IMR-90 (cell line): Measurements from ENCODE around the gene PCDHA12. TPM values are rescaled to one million over a fixed set of nuclear protein-coding genes. Genes with fewer than 3 reads are reported as not detected.
"Not testable (repeated sequence)": the region's sequence is repeated elsewhere in the genome, so short reads cannot be mapped to it uniquely, and the experiment has no call there.

Experiments
- ATAC-seq: fragments of 200-7000 bp; cut with Tn5 transposase; 2 replicates; pipeline ENCODE4 v1.9.1; 2020; ENCODE audit warnings: low read depth, mild to moderate bottlenecking, moderate library complexity
- BruUV-seq: library from RNA; stranded (reverse); fragments of 400-500 nt; replicated peaks from 2 replicates; lab custom pipeline; 2021; lab: Mats Ljungman, UMichigan
- CTCF ChIA-PET: fragments of 300-600 bp; formaldehyde crosslinking; extraction: SDS; loops from one replicate; lab custom pipeline; 2021; ENCODE audit warnings: antibody characterized with exemption; lab: Yijun Ruan, JAX
- POLR2A ChIA-PET: fragments of 300-600 bp; sonication (Branson Sonifier 250); formaldehyde crosslinking; loops from one replicate; lab custom pipeline; 2022; ENCODE audit warnings: antibody characterized with exemption; ENCODE audit not compliant: unreplicated experiment; lab: Charles Lee
- DNase-seq: peaks from one replicate; pipeline ENCODE4 v3.0.0; 2013
- H2AFZ ChIP-seq: replicated peaks from 2 replicates; pipeline ENCODE3; 2013; ENCODE audit warnings: low read length, mild to moderate bottlenecking; ENCODE audit not compliant: poor library complexity
- H2AK5ac ChIP-seq: 2 replicates; pipeline ENCODE4 v1.6.1; 2013; ENCODE audit warnings: low read depth, low read length, inconsistent platforms
- H2AK9ac ChIP-seq: replicated peaks from 2 replicates; pipeline ENCODE3; 2013; ENCODE audit warnings: mild to moderate bottlenecking, low read depth, low read length, moderate library complexity; ENCODE audit not compliant: poor library complexity
- H2BK120ac ChIP-seq: 2 replicates; pipeline ENCODE4 v1.6.1; 2013; ENCODE audit warnings: low read depth, low read length, inconsistent platforms
- H2BK15ac ChIP-seq: 3 replicates; pipeline ENCODE4 v1.6.1; 2013; ENCODE audit warnings: low read depth, low read length, inconsistent platforms
- H2BK20ac ChIP-seq: 2 replicates; pipeline ENCODE4 v1.6.1; 2013; ENCODE audit warnings: low read depth, mild to moderate bottlenecking, inconsistent platforms, low read length, moderate library complexity
- H2BK5ac ChIP-seq: 2 replicates; pipeline ENCODE4 v1.6.1; 2013; ENCODE audit warnings: mild to moderate bottlenecking, low read depth, low read length, inconsistent platforms; ENCODE audit not compliant: poor library complexity, severe bottlenecking
- H3K14ac ChIP-seq: replicated peaks from 2 replicates; pipeline ENCODE4 v1.6.1; 2013; ENCODE audit warnings: low read depth, low read length, inconsistent platforms
- H3K18ac ChIP-seq: 2 replicates; pipeline ENCODE4 v1.6.1; 2013; ENCODE audit warnings: low read depth, low read length, control low read depth
- H3K23ac ChIP-seq: 2 replicates; pipeline ENCODE4 v1.6.1; 2013; ENCODE audit warnings: low read depth, low read length, inconsistent platforms
- H3K27ac ChIP-seq: 2 replicates; pipeline ENCODE4 v1.5.1; 2013; ENCODE audit warnings: mild to moderate bottlenecking, control low read depth, low read length; ENCODE audit not compliant: insufficient read depth
- H3K27me3 ChIP-seq: 2 replicates; pipeline ENCODE4 v1.6.1; 2013; ENCODE audit warnings: low read length; ENCODE audit not compliant: control insufficient read depth, insufficient read depth
- H3K36me3 ChIP-seq: 2 replicates; pipeline ENCODE4 v1.6.1; 2013; ENCODE audit warnings: low read length, mixed read lengths; ENCODE audit not compliant: control insufficient read depth, insufficient read depth
- H3K4ac ChIP-seq: 2 replicates; pipeline ENCODE4 v1.6.1; 2013; ENCODE audit warnings: low read depth, low read length, inconsistent platforms
- H3K4me1 ChIP-seq: 2 replicates; pipeline ENCODE4 v1.6.1; 2013; ENCODE audit warnings: low read length, mixed read lengths; ENCODE audit not compliant: control insufficient read depth, insufficient read depth
- H3K4me2 ChIP-seq: 2 replicates; pipeline ENCODE4 v1.6.1; 2013; ENCODE audit warnings: low read depth, mild to moderate bottlenecking, control low read depth, low read length, moderate library complexity
- H3K4me3 ChIP-seq: 2 replicates; pipeline ENCODE4 v1.5.1; 2013; ENCODE audit warnings: low read depth, mild to moderate bottlenecking, control low read depth, low read length, moderate library complexity; ENCODE audit not compliant: insufficient read depth
- H3K56ac ChIP-seq: 2 replicates; pipeline ENCODE4 v1.6.1; 2013; ENCODE audit warnings: low read length, inconsistent platforms; ENCODE audit not compliant: insufficient read depth; ENCODE audit errors: extremely low read depth
- H3K79me1 ChIP-seq, 2 experiments: 2 replicates each; pipeline ENCODE4 v1.6.1; 2013; ENCODE audit warnings: low read length in 2 of 2, inconsistent platforms in 1 of 2, low read depth in 1 of 2
- H3K9ac ChIP-seq: 2 replicates; pipeline ENCODE4 v1.6.1; 2013; ENCODE audit warnings: low read depth, low read length, control low read depth
- H3K9me1 ChIP-seq: 2 replicates; pipeline ENCODE4 v1.6.1; 2013; ENCODE audit warnings: low read length, inconsistent platforms; ENCODE audit not compliant: insufficient read depth
- H3K9me3 ChIP-seq: 2 replicates; pipeline ENCODE4 v1.6.1; 2013; ENCODE audit warnings: low read length; ENCODE audit not compliant: control insufficient read depth, insufficient read depth
- H4K20me1 ChIP-seq: 2 replicates; pipeline ENCODE4 v1.6.1; 2013; ENCODE audit warnings: low read length, inconsistent platforms; ENCODE audit not compliant: insufficient read depth
- H4K5ac ChIP-seq: 2 replicates; pipeline ENCODE4 v1.6.1; 2013; ENCODE audit warnings: mild to moderate bottlenecking, low read depth, low read length, control low read depth
- H4K8ac ChIP-seq, 2 experiments: 2 replicates each; pipeline ENCODE4 v1.6.1; 2013; ENCODE audit warnings: low read depth in 2 of 2, low read length in 2 of 2, control low read depth in 1 of 2, inconsistent platforms in 1 of 2
- H4K91ac ChIP-seq: 2 replicates; pipeline ENCODE4 v1.6.1; 2013; ENCODE audit warnings: low read depth, low read length, inconsistent platforms; ENCODE audit not compliant: insufficient read depth
- CTCF ChIP-seq: conservative IDR thresholded peaks from 2 replicates; pipeline ENCODE4 v1.5.1; 2012; ENCODE audit warnings: mild to moderate bottlenecking, low read depth, low read length, improper control_type of control experiment
- WGBS, 2 experiments: methylation state at CpG; one replicate each; pipeline versions ENCODE4 v1.1.5 to v1.1.7; 2013; ENCODE audit warnings: missing lambda C conversion rate in 2 of 2; ENCODE audit not compliant: insufficient read length in 1 of 2; ENCODE audit errors: extremely low coverage in 2 of 2; 5-methylcytosine and 5-hydroxymethylcytosine counted together
- dilution Hi-C: fragments of 300-500 bp; cut with HindIII; formaldehyde crosslinking; loops from one replicate; pipeline ENCODE4 v1.14.3; 2018; ENCODE audit warnings: low sequenced_read_pairs; ENCODE audit not compliant: unreplicated experiment
- in situ Hi-C: fragments of 300-500 bp; cut with MboI; formaldehyde crosslinking; loops from 3 replicates; pipeline ENCODE4 v1.14.3; 2019; ENCODE audit warnings: low sequenced_read_pairs, inconsistent platforms, mixed read lengths
- intact Hi-C: fragments of 100-400 bp; cut with micrococcal nuclease; formaldehyde crosslinking; loops from 2 replicates; pipeline ENCODE4 v1.10.0; 2022
- polyA plus RNA-seq, 3 experiments: library from polyadenylated mRNA; depleted of rRNA; stranded (reverse); fragments of >200 nt; gene quantifications; 2 replicates each; pipeline ENCODE4 v1.2.3, GENCODE V29; 2012; ENCODE audit warnings: low replicate concordance in 1 of 3
- total RNA-seq: library from RNA; depleted of rRNA; stranded (reverse); fragments of >200 nt; gene quantifications from 2 replicates; pipeline ENCODE4 v1.2.3, GENCODE V29; 2012
- TF ChIP-seq, protein P1 (sequence below): fragments of 150-350 bp; IDR thresholded peaks from 2 replicates; pipeline ENCODE4 v1.6.1; 2017; ENCODE audit warnings: mild to moderate bottlenecking, antibody characterized with exemption, low read length, low read depth

The PCDHA12 gene
- total and polyA plus RNA-seq, 2 of the 4 experiments (the other 2 are of a cell fraction), result not detected

GRCh38 chr5:140833993-140834392 lies 41.1 kb upstream of the PCDHA12 start, which contains the start of gene PCDHA7:
PCDHA7 (plus strand) TSS chr5:140834269; CDS start chr5:140834384, 115 bp downstream.
- H4K5ac ChIP-seq, result no peak within 1 kb of the TSS
- no CpG with 5 or more reads among the region's 8 CpGs for WGBS, 2 experiments
- H4K91ac ChIP-seq, result no peak within 1 kb of the TSS
- H3K14ac ChIP-seq, result no peak within 1 kb of the TSS
- CTCF ChIA-PET, result no interaction called here
- in situ Hi-C loops, result no loop called here
- H4K20me1 ChIP-seq, result no peaks in the 10 kb centered on the region
- intact Hi-C loops, result no loop called here
- no peak within 1 kb of the TSS for H2AK5ac ChIP-seq
- dilution Hi-C loops, result no loop called here
- H3K27me3 ChIP-seq, result no peaks in the 10 kb centered on the region
- no peak within 1 kb of the TSS for H3K4ac ChIP-seq
- DNase-seq (peak; percentile 2), ATAC-seq (no peak)
- H3K23ac ChIP-seq, result no peak within 1 kb of the TSS
- no peak within 1 kb of the TSS for H2BK120ac ChIP-seq
- no peak within 1 kb of the TSS for H3K9ac ChIP-seq
- no peak within 1 kb of the TSS for H2BK5ac ChIP-seq
- H2AFZ ChIP-seq, result peak within 1 kb of the TSS; percentile 49
- H2BK15ac ChIP-seq, result no peak within 1 kb of the TSS
- H2AK9ac ChIP-seq, result no peak within 1 kb of the TSS
- no TSS peak for BruUV-seq
- H4K8ac ChIP-seq, result no peak within 1 kb of the TSS
- H3K9me1 ChIP-seq, result no peaks in the 10 kb centered on the region
- POLR2A ChIA-PET, result no interaction called here
- no peak within 1 kb of the TSS for H3K27ac ChIP-seq
- no peak within 1 kb of the TSS for H3K18ac ChIP-seq
- 0 out of 2 replicates have a peak within 1 kb of the TSS, but pooled peaks have one; percentile 7 for H3K4me3 ChIP-seq
- no peaks in the 10 kb centered on the region for H3K79me1 ChIP-seq
- no peaks in the 10 kb centered on the region for H3K4me1 ChIP-seq
- no peak within 1 kb of the TSS for H2BK20ac ChIP-seq
- no peaks in the 10 kb centered on the region for H3K36me3 ChIP-seq
- H3K4me2 ChIP-seq, result no peak within 1 kb of the TSS
- peak; percentile 15; the same call in 1 of the 2 replicates for TF ChIP-seq CTCF
- TF ChIP-seq, protein P1, sequence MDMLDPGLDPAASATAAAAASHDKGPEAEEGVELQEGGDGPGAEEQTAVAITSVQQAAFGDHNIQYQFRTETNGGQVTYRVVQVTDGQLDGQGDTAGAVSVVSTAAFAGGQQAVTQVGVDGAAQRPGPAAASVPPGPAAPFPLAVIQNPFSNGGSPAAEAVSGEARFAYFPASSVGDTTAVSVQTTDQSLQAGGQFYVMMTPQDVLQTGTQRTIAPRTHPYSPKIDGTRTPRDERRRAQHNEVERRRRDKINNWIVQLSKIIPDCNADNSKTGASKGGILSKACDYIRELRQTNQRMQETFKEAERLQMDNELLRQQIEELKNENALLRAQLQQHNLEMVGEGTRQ, result no peak
- no peak within 1 kb of the TSS for H3K56ac ChIP-seq
- peaks cover 22% of the 10 kb centered on the region for H3K9me3 ChIP-seq

GRCh38 chr5:140834439-140835008 lies 40.6 kb upstream of the PCDHA12 start:
- H3K9ac ChIP-seq, DNase-seq, H2BK15ac ChIP-seq, H4K8ac ChIP-seq, H4K20me1 ChIP-seq, H3K79me1 ChIP-seq, H2BK120ac ChIP-seq, POLR2A ChIA-PET, dilution Hi-C loops, H3K27me3 ChIP-seq, H3K9me1 ChIP-seq, H2AK9ac ChIP-seq, H4K5ac ChIP-seq, H2AK5ac ChIP-seq, H2BK5ac ChIP-seq, H3K18ac ChIP-seq, H2BK20ac ChIP-seq, CTCF ChIA-PET, H3K4me1 ChIP-seq, ATAC-seq, H3K36me3 ChIP-seq, intact Hi-C loops, BruUV-seq, H3K4ac ChIP-seq, H3K56ac ChIP-seq, H3K27ac ChIP-seq, H4K91ac ChIP-seq, in situ Hi-C loops, H3K4me2 ChIP-seq, H3K14ac ChIP-seq, H3K23ac ChIP-seq: not testable (repeated sequence)
- peak overlapping the region; percentile 49 for H2AFZ ChIP-seq
- H3K4me3 ChIP-seq, result 0 out of 2 replicates have a peak overlapping the region, but pooled peaks have one; percentile 7
- WGBS, 2 experiments, result 40% methylated on average over 2 of the region's 38 CpGs; no CpG with 5 or more reads in 1 of the 2 experiments
- H3K9me3 ChIP-seq, result peaks cover 21% of the 10 kb centered on the region
